A549 (cell line): ENCODE data around the gene ZBTB44.

ENCODE experiments used
- CEBPB ChIP-seq, 2 experiments: fragments of >200 bp in 1 of 2; sonication (Bioruptor Twin) in 1 of 2; formaldehyde crosslinking in 1 of 2; IDR thresholded peaks; 2 replicates each; pipeline ENCODE4 v1.6.1; 2012 to 2016
- CTCF ChIP-seq: fragments of >200 bp; sonication (Bioruptor Twin); formaldehyde crosslinking; IDR thresholded peaks from 3 replicates; pipeline ENCODE4 v1.5.1; 2016
- E2F6 ChIP-seq: IDR thresholded peaks from 2 replicates; pipeline ENCODE4 v1.6.1; 2012; ENCODE audit warnings: low read depth, borderline replicate concordance
- ESRRA ChIP-seq: fragments of 150-350 bp; IDR thresholded peaks from 2 replicates; pipeline ENCODE4 v1.6.1; 2014; ENCODE audit warnings: mild to moderate bottlenecking, low read length, borderline replicate concordance
- JUN ChIP-seq, 2 experiments: fragments of >200 bp; sonication (Bioruptor Twin); formaldehyde crosslinking; IDR thresholded peaks; 2 replicates in 1 of 2; 3 replicates in 1 of 2; pipeline ENCODE4 v1.6.1; 2016 to 2017
- POLR2A ChIP-seq: IDR thresholded peaks from 2 replicates; pipeline ENCODE4 v1.6.1; 2012; ENCODE audit warnings: mild to moderate bottlenecking, low read length
- RAD21 ChIP-seq, 2 experiments: fragments of >200 bp in 1 of 2; sonication (Bioruptor Twin) in 1 of 2; formaldehyde crosslinking in 1 of 2; IDR thresholded peaks in 1 of 2; conservative IDR thresholded peaks in 1 of 2; 2 replicates in 1 of 2; 3 replicates in 1 of 2; pipeline ENCODE4 v1.6.1; 2012 to 2018; ENCODE audit warnings: inconsistent platforms in 1 of 2
- REST ChIP-seq: fragments of 200-600 bp; sonication (generic); IDR thresholded peaks from 2 replicates; pipeline ENCODE4 v1.6.1; 2016; ENCODE audit warnings: antibody characterized with exemption, mild to moderate bottlenecking, moderate library complexity

- TF ChIP-seq E2F6 (no peak), REST (no peak), POLR2A (no peak), CEBPB (IDR thresholded peaks at IDR 0.05) (no peak), CTCF (no peak), RAD21 (conservative IDR thresholded peaks at IDR 0.05 in 1 of 2, IDR thresholded peaks at IDR 0.05 in 1 of 2) (no peak), JUN (IDR thresholded peaks at IDR 0.05) (no peak), ESRRA (no peak)
Measured at GRCh38 chr11:130358398-130358797, 43.7 kb upstream of the ZBTB44 start.
